OCI-LY1 (cell line): Measurements from ENCODE around the gene ROPN1L.

Experiments
- H2AFZ ChIP-seq: fragments of 200-600 bp; sonication (generic), shearing (Covaris generic); 2 replicates; pipeline ENCODE4 v1.6.0; 2014; ENCODE audit warnings: antibody characterized with exemption, mild to moderate bottlenecking, low read length
- H3F3A ChIP-seq: fragments of 200-600 bp; sonication (generic), shearing (Covaris generic); 2 replicates; pipeline ENCODE4 v1.6.0; 2014; ENCODE audit warnings: mild to moderate bottlenecking, antibody characterized with exemption, low read length, moderate library complexity; ENCODE audit not compliant: insufficient read depth
- H3K27ac ChIP-seq: fragments of 200-600 bp; sonication (generic); 2 replicates; pipeline ENCODE4 v1.5.1; 2014; ENCODE audit warnings: low read length, mixed run types, mild to moderate bottlenecking, low read depth; ENCODE audit not compliant: poor library complexity, severe bottlenecking
- H3K27me3 ChIP-seq: fragments of 200-600 bp; sonication (generic); 2 replicates; pipeline ENCODE4 v1.6.0; 2014; ENCODE audit warnings: antibody characterized with exemption, mild to moderate bottlenecking, low read length, moderate library complexity; ENCODE audit not compliant: insufficient read depth
- H3K36me3 ChIP-seq: fragments of 200-600 bp; sonication (generic); 2 replicates; pipeline ENCODE4 v1.6.1; 2014; ENCODE audit warnings: mild to moderate bottlenecking, antibody characterized with exemption, low read length, moderate library complexity, mixed read lengths; ENCODE audit not compliant: insufficient read depth
- H3K4me1 ChIP-seq: fragments of 200-600 bp; sonication (generic); 2 replicates; pipeline ENCODE4 v1.5.1; 2014; ENCODE audit warnings: mild to moderate bottlenecking, low read length, moderate library complexity; ENCODE audit not compliant: insufficient read depth, severe bottlenecking
- H3K4me2 ChIP-seq: fragments of 200-600 bp; sonication (generic), shearing (Covaris generic); 2 replicates; pipeline ENCODE4 v1.6.1; 2014; ENCODE audit warnings: low read length
- H3K4me3 ChIP-seq: fragments of 200-600 bp; sonication (generic); 2 replicates; pipeline ENCODE4 v1.5.1; 2014; ENCODE audit warnings: low read length, low read depth, mild to moderate bottlenecking, mixed read lengths; ENCODE audit not compliant: poor library complexity, severe bottlenecking
- H3K79me2 ChIP-seq: fragments of 200-600 bp; shearing (Covaris generic); 2 replicates; pipeline ENCODE4 v1.6.1; 2016; ENCODE audit warnings: mixed run types, low read length, mixed read lengths; ENCODE audit not compliant: insufficient read depth
- H3K9ac ChIP-seq: fragments of 200-600 bp; sonication (generic), shearing (Covaris generic); 2 replicates; pipeline ENCODE4 v1.6.1; 2014; ENCODE audit warnings: mild to moderate bottlenecking, low read length, mixed read lengths
- H3K9me2 ChIP-seq: fragments of 200-600 bp; sonication (generic), shearing (Covaris generic); 2 replicates; pipeline ENCODE4 v1.6.1; 2014; ENCODE audit warnings: low read depth, mild to moderate bottlenecking, low read length, mixed read lengths
- H3K9me3 ChIP-seq: fragments of 200-600 bp; shearing (Covaris generic); 2 replicates; pipeline ENCODE4 v1.6.1; 2014; ENCODE audit warnings: low read length, mixed read lengths
- H4K20me1 ChIP-seq: fragments of 200-600 bp; sonication (generic), shearing (Covaris generic); 2 replicates; pipeline ENCODE4 v1.6.0; 2016; ENCODE audit warnings: mild to moderate bottlenecking, low read length; ENCODE audit not compliant: insufficient read depth
- CTCF ChIP-seq: fragments of 200-600 bp; sonication (generic), shearing (Covaris generic); IDR thresholded peaks from 2 replicates; pipeline ENCODE4 v1.5.1; 2017; ENCODE audit warnings: mild to moderate bottlenecking, antibody characterized with exemption, low read length, moderate library complexity, mixed read lengths
- EZH2 ChIP-seq: fragments of 200-600 bp; sonication (generic), shearing (Covaris generic); IDR thresholded peaks from 2 replicates; pipeline ENCODE4 v1.8.0; 2017; ENCODE audit warnings: borderline replicate concordance, mixed run types, mild to moderate bottlenecking, antibody characterized with exemption, low read length, moderate library complexity, mixed read lengths

The ROPN1L gene

GRCh38 chr5:10507575-10508096 lies 66.0 kb downstream of the ROPN1L start:
- H3K79me2 ChIP-seq = no peaks in the 10 kb centered on the region
- no peak overlapping the region for H3K4me2 ChIP-seq
- H4K20me1 ChIP-seq = no peaks in the 10 kb centered on the region
- no peaks in the 10 kb centered on the region for H3K27me3 ChIP-seq
- H3K27ac ChIP-seq = no peak overlapping the region
- H2AFZ ChIP-seq = no peak overlapping the region
- no peaks in the 10 kb centered on the region for H3K9me2 ChIP-seq
- H3K9me3 ChIP-seq = no peaks in the 10 kb centered on the region
- TF ChIP-seq EZH2 (no peak), CTCF (no peak)
- peaks cover 7% of the 10 kb centered on the region for H3K4me1 ChIP-seq
- no peaks in the 10 kb centered on the region for H3K36me3 ChIP-seq
- H3K4me3 ChIP-seq = no peak overlapping the region
- H3F3A ChIP-seq = no peaks in the 10 kb centered on the region
- H3K9ac ChIP-seq = no peak overlapping the region

- no peak overlapping the region for H3K4me2 ChIP-seq
- H3K4me1 ChIP-seq = peaks cover 7% of the 10 kb centered on the region
- H3F3A ChIP-seq = no peaks in the 10 kb centered on the region
- no peak overlapping the region for H3K27ac ChIP-seq
- H3K9me3 ChIP-seq = no peaks in the 10 kb centered on the region
- no peak overlapping the region for H2AFZ ChIP-seq
- no peak overlapping the region for H3K9ac ChIP-seq
- no peak overlapping the region for H3K4me3 ChIP-seq
- H3K27me3 ChIP-seq = no peaks in the 10 kb centered on the region
- H3K9me2 ChIP-seq = no peaks in the 10 kb centered on the region
- no peaks in the 10 kb centered on the region for H4K20me1 ChIP-seq
- no peaks in the 10 kb centered on the region for H3K79me2 ChIP-seq
- no peaks in the 10 kb centered on the region for H3K36me3 ChIP-seq
- TF ChIP-seq EZH2 (no peak), CTCF (no peak)
Measured at GRCh38 chr5:10509575-10509974, 67.9 kb downstream of the ROPN1L start.

- no peak overlapping the region for H2AFZ ChIP-seq
- no peaks in the 10 kb centered on the region for H3K4me1 ChIP-seq
- no peak overlapping the region for H3K9ac ChIP-seq
- TF ChIP-seq EZH2 = no peak
- H3K27ac ChIP-seq = no peak overlapping the region
- no peaks in the 10 kb centered on the region for H3K9me2 ChIP-seq
- H3K27me3 ChIP-seq = no peaks in the 10 kb centered on the region; the same call in 1 of the 2 replicates
- H4K20me1 ChIP-seq = no peaks in the 10 kb centered on the region
- H3K4me3 ChIP-seq = no peak overlapping the region
- H3K9me3 ChIP-seq = 0 out of 2 replicates have a peak, but pooled peaks cover 5% of the 10 kb centered on the region
- no peaks in the 10 kb centered on the region for H3K79me2 ChIP-seq
- no peaks in the 10 kb centered on the region for H3F3A ChIP-seq
- no peaks in the 10 kb centered on the region for H3K36me3 ChIP-seq
- no peak overlapping the region for H3K4me2 ChIP-seq
Measured at GRCh38 chr5:10511741-10512640, 70.3 kb downstream of the ROPN1L start.
